Stimulated activated CD8-positive, alpha-beta memory T cell treated with anti-CD3 and anti-CD28 coated beads, Interleukin-12 subunit alpha, Interleukin-12 subunit beta, amount 100 ng/mL, for 24 hours (primary cell): ENCODE results near the gene LGALS9C.
"Not testable (repeated sequence)": the region's sequence is repeated elsewhere in the genome, so short reads cannot be mapped to it uniquely, and the experiment has no call there.

ENCODE experiments used
- DNase-seq: peaks from one replicate; pipeline ENCODE4 v3.0.0-alpha.2; 2020; ENCODE audit errors: extremely low read depth

LGALS9C gene

DNA sequence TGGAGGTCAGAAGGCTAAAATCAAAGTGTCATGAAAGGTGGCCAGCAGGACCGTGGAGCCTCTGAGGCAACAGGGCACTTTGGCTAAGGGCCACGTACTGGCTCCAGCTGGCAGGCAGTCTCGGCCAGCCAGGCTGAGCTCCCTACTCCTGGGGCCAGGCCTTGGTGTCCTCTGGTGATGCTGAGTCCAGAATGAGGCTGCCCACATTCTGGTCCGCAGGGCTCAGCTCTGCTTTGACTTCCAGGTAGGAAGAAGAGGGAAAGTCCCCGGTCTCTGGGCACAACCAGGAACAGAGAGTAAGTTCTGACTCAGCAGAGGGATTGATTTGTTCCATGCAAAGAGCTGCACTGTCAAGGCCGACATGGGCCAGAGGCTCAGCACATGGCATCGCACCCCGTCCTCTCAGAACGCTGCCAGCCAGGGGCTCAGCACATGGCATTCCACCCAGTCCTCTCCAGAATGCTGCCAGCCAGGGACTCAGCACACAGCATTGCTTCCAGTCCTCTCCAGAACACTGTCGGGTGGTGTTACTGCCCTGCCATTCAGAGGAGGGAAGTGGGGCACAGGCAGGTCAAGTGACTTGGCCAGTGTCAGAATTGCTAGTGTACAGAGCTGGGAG is 2.5 kb downstream of the LGALS9C start:
- DNase-seq = not testable (repeated sequence)

DNA sequence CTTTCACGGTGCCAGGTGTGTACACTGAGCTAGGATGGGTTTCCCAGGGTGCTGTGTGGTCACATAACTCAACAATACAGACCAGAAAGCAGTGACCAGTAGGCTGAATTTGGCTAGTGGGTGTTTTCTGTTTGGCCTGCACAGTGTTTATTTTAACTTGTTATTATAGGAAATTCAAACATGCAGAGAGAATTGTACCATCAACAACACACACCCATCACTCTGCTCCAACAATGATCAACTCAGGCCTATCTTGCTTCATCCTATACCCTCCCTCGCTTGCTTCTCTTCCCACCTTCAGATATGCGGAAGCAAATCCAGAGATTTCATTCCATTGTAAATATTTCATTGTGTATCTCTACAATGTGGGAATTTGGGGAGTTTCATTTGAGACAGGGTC is 5.2 kb downstream of the LGALS9C start:
- not testable (repeated sequence) for DNase-seq

DNA sequence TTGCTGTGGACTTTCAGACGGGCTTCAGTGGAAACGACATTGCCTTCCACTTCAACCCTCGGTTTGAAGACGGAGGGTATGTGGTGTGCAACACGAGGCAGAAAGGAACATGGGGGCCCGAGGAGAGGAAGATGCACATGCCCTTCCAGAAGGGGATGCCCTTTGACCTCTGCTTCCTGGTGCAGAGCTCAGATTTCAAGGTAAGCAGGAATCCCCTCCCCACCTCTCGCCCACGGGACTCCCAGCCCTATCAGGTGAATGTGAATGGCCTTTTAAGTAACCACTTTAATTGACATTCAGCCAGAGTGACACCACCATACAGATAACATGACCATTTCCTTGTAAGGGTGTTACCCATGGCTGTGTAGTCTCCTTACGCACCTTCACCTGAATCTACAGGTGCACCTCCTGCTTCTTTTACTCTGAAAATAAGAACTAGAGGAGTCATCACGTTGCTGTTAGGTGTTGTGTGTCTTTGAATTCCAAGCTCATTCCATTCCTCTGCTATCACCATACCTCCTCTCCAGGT is 9.4 kb downstream of the LGALS9C start:
- not testable (repeated sequence) for DNase-seq

DNA sequence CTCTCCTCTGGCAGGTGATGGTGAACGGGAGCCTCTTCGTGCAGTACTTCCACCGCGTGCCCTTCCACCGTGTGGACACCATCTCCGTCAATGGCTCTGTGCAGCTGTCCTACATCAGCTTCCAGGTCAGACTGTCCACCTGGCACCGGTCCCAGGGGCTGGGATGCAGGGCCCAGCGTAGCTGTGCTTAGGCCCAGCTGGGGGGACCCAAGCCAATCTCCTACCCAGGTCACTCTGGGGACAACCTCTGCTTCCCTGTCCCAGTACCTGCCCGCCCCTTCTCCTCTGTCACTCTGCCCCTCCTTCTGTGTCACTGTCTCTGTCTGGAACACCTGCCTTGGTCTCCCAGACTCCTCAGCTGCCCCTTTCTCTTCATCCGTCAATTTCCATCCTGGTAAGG is 11.0 kb downstream of the LGALS9C start:
- not testable (repeated sequence) for DNase-seq

DNA sequence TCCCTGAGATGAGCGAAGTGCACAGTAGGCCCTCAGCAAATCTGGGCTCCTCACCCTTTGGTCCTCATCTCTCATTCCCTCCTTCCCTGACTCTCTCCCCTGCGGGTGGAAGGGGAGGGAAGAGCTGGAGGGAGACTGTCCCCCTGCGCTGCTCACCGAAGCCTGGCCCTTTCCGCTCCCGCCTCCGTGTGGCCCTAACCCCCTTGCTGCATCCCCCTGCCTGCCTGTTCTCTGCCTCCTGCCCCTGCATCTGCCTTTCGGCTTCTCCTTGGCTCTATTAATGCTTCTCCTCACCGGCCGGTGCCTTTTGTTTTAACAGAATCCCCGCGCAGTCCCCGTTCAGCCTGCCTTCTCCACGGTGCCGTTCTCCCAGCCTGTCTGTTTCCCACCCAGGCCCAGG is 12.0 kb downstream of the LGALS9C start:
- not testable (repeated sequence) for DNase-seq

DNA sequence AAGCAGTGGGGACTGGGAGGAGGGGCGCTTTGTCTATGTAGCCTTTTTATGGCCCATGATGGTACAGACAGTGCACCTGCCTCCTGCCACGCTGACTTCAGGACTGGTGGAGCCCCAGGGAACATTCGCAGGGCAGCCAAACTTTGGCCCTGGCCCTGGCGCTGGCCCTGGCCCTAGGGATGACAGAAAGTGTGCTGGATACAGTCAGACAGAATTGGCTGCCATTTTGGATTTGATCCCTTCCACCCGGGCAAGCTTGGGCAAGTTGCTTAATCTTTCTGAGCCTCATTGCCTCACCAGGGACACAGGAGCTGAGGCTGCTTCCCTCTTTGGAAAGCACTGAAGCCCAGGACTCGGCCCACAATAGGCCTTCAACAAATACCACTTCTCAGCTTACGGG is 13.4 kb downstream of the LGALS9C start:
- not testable (repeated sequence) for DNase-seq

DNA sequence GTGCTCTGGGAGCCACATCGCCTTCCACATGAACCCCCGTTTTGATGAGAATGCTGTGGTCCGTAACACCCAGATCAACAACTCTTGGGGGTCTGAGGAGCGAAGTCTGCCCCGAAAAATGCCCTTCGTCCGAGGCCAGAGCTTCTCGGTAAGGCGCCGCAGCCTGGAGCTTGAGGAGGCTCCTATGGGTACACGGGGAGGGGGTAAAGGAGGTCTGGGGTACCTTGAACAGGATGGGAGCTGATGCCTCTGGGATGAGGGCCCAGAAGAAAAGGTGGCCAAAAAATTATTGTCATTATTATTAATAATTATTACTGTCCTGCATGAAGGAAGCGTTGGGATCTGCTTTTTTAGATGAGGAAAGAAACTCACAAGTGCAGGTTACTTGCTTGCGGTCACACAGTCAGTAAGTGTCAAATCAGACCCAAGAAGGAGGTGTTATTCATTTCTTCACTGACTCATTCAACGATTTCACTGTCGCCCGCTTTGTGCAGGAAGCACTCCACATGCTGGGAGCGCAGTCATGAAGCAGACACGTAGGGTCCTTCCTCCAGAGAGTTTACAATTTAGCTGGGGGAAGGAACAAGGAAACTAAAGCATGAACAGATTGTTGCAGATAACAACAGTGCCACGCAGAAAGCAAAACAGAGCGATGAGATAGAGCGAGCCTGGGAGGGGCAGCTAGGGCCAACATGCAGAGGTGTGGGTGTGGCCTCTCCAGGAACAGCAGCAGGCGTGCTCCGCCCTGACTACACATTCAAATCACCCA is 16.3 kb downstream of the LGALS9C start:
- DNase-seq = peak; percentile 1

DNA sequence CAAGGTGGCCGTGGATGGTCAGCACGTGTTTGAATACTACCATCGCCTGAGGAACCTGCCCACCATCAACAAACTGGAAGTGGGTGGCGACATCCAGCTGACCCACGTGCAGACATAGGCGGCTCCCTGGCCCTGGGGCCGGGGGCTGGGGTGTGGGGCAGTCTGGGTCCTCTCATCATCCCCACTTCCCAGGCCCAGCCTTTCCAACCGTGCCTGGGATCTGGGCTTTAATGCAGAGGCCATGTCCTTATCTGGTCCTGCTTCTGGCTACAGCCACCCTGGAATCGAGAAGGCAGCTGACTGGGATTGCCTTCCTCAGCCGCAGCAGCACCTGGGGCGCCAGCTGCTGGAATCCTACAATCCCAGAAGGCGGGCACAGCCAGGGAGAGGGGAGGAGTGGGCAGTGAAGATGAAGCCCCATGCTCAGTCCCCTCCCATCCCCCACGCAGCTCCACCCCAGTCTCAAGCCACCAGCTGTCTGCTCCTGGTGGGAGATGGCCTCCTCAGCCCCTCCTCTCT is 17.7 kb downstream of the LGALS9C start:
- DNase-seq = not testable (repeated sequence)

DNA sequence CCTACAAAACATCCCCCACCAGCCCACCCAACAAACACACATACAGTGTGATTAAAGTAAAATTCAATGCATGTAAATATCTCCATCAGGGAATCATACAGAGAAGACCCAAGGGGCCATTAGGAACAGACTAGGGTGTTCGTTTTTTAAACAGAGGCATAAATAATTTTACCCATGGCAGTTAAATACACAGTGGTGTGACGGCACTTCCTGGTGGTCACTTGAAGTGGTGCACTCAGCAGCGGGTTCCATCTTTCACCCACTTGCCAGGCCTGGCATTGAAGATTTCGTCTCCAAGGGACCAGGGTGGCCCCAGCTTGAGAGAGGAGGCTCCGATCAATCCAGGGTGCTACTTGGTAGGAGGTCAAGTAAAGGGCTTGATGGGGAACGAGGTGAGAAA is 20.5 kb downstream of the LGALS9C start:
- DNase-seq = not testable (repeated sequence)

DNA sequence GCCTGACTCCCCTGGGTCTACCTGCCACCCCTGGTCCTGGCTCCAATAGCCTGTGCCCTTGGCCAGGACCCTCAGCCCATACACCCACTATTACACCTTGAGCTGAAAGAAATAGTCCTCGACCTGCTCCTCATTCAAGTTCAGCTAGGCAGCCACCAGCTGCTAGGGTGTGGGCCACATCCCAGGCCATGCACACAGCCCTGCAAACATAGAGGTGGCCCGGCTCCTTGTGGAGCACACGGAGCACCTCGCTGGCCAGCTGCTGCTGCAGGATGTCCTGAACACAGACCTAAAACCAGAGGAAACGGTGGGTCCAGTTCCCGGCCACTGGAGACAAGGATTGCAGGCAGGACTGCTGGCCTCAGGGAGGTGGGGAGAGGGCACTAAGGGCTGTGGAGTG is 22.5 kb downstream of the LGALS9C start:
- not testable (repeated sequence) for DNase-seq

DNA sequence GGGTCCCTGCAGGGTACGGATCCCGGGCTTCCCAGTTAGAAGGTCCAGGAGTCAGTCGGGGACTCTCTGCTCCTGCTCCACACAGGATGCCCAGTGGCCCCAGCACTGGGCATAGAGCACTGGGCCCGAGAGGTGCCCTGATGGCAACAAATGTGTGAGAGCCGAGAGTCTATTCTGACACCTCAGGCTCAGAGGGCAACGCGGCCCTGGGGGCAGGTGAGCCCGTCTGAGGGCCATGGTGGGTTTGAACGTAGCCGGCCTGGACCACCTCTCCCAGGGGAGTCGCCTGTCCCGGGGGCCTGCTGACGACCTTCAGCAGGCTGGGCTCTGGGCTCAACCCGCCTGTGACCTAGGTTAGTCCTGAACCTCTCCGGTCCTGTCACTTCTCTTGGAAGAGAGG is 23.2 kb downstream of the LGALS9C start:
- DNase-seq = not testable (repeated sequence)

DNA sequence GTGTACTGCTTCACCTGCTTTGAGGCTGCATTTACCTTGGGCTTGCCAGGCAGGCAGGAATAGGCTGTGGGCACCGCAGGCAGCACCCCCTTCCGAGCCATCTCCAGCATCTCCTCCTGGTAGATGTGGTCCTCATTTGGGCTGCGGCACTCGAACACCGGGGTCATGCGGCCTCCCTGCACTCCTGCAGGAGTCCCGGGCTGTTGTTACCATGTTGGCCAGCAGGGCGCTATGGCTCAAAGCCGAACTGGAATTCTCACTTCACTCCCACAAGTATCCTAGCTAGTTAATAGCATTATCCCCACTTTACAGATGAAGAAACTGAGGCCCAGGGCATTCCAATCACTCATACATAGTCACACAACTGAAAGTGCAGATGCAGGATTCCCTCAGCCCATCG is 23.7 kb downstream of the LGALS9C start:
- DNase-seq = not testable (repeated sequence)

DNA sequence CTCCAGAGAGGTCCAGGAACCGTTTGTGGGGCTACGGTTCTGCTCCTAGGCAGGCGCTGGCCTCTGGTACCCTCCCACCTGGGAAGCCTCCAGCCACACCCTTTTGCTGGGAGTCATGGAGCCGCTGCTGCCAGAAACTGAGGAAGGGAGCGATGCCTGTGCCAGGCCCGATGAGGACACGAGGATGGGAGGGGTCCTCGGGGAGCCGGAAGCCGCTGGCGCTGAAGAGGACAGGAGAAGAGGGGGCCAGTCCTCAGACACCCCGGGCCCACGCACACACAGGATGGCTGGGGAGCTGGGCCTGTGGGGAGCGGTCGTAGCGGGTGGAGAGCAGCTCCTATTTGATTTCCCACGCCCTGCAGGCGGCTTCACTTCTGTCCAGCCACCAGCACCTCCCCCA is 24.2 kb downstream of the LGALS9C start:
- DNase-seq = not testable (repeated sequence)

DNA sequence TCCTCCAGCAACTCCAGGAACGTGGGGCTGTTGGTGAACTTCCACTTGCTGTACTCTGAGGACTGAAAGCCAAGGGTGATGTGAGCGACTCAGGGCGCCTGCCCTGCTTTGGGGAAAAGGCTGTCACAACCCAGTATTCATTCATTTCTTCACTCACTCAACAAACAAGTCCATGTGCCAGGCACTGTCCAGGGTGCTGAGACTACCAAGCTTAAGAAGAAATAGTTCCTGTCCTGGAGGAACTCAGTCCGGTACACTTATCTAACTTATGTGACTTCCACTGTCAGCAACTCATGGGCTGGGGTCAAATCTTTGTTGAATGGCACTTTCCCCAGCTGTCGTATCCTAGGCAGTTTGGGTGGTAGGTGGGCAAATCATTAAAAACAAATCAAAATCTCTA is 26.6 kb downstream of the LGALS9C start:
- DNase-seq = not testable (repeated sequence)

DNA sequence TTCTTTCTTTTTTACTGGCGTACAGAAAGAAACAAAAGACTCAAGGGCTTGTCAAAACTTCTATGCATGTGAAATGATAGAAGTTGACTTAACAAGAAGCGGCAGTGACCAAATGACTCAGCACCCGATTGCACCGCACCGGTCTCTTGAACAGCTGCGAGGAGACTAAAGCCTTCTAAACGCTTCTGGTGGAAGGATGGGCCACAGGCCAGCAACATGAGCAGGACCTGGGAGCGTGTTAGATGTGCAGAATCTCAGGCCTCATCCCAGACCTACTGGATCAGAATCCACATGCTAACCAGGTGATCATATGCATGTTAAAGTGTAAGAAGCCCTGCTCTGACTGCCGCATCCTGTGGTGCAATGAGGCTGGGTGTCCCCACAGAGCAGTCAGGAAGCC is 31.1 kb downstream of the LGALS9C start:
- DNase-seq = not testable (repeated sequence)

DNA sequence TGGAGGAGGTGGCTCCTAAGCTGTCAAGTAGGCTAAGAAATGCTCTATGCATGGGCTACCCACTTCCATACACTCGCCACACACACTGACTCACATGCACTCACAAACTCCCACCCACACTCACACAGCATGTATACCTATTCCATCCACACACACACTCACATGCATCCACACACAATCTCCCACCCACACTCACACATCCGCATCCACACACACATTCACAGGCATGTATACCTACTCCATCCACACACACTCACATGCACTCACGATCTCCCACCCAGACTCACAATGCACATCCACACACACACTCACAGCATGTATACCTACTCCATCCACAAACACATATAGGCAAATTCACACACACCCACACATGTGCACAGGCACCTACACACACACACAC is 32.1 kb downstream of the LGALS9C start:
- not testable (repeated sequence) for DNase-seq

DNA sequence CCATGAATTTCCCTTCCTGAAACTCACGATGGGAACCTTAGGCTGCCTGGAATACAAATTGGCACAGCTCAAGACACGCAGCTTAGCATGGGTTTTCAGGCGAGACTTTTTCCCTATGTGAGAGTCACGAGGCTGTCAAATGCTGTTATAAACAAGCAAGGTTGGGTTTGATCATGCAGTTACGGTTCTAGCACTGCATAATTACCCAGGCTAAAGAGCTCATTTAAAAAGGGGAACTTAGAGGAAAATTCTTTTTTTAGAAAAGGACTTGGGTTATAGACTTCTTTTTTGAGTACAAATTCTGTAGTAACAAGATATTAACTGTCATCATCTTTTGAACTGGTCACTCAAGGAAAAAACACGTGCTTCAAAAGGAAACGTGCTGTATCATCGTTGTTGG is 44.5 kb downstream of the LGALS9C start:
- not testable (repeated sequence) for DNase-seq

DNA sequence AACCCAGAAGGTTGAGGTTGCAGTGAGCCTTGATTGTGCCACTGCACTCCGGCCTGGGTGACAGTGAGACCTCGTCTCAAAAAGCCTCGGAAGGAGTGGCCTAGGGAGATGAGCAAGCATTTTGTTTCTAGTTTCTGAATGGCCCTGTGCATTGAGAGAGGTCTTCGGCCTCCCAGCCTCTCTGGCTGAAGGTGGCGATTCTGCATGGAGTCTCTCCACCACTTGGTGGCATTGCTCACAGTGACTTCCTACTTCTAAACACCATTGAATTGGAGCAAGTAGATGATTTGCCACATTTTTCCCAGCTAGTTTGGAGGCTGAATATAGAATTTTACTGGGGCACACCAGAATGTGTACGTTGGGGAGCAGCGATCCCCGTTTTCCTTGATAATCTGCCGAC is 48.4 kb downstream of the LGALS9C start:
- DNase-seq = not testable (repeated sequence)

DNA sequence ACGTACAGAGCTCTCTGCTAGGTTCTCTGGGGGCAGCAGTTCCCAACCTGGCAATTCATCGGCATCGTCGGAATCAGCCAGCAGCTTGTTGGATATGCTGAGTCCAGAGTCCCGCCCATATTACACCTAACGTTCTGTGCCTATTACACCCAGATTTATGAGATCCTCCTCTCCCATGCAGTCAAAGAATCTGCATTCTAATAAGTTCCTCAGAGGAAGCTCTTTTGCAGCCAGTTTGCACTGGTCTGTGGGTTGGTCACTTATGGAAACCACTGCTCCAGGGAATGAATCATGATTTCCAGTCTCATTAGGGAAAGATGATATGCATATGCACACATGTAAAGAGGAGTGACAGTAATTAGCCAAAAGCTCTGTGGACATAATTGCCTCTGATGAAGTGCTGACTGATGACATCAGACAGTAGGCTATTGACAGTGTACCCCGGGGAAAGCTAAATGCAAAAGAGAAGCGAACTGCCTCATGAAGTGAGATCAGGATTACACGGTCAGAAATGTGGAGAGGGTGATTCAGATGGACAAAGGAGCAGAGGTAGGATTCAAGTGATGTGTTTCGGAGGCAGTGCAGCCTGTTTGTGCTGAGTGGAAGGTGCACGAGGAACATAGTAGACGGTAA is 49.7 kb downstream of the LGALS9C start:
- DNase-seq = not testable (repeated sequence)

DNA sequence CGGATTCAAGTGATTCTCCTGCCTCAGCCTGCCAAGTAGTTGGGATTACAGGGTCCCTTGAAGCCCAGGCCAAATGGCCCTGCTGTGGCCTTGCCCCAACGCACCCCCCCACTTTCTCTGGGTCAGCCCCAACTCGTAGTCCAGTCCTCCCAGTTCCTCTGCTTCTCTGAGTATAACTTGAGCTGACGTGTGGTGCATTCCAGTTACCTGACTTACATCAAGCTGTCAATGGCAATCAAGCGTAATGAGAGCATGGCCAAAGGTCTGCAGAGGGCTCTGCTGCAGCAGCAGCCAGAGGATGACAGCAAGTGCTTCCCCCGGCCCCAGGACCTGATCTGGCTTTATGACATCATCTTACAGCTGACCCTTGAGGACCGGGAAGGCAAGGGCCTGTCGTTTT is 50.8 kb downstream of the LGALS9C start:
- DNase-seq = not testable (repeated sequence)

DNA sequence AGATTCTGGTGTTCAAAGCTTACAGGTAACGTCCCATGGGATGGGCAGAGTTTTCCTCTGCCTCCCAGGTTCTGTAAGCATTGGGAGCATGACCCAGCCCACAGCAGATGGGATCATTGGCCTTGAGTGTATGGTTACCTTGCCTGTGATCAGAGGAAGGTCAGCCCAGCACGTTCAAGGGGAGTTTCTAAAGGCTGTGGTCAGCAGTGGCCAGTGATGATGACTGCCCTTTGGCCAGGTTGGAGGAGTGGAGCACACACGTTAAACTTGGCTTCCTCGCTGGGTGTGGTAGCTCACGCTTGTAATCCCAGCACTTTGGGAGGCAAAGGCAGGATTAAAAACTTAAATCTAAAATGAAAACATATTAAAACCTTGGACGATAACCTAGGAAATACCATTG is 51.8 kb downstream of the LGALS9C start:
- DNase-seq = not testable (repeated sequence)

DNA sequence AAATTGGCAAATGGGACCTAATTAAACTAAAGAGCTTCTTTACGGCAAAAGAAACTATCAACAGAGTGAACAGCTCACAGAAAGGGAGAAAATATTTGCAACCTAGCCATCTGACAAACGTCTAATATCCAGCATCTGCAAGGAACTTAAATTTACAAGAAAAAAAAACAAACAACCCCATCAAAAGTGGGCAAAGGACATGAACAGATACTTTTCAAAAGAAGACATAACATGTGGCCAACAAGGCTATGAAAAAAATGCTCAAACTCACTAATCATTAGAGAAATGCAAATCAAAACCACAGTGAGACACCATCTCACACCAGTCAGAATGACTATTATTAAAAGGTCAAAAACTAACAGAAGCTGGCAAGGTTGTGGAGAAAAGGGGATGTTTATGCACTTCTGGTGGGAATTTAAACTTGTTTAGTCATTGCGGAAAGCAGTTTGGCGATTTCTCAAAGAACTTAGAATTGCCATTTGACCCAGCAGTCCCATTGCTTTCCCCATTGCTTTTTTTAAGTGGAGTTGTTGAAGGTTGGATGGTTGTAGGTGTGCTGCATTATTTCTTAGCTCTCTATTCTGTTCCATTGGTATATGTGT is 52.4 kb downstream of the LGALS9C start:
- not testable (repeated sequence) for DNase-seq
